Eye (tissue), 1 donor: ENCODE measurements around the gene CXCL6.

Experiments used
- DNase-seq: peaks from one replicate; pipeline ENCODE4 v3.0.0-alpha.2; 2015

CXCL6 gene

DNA sequence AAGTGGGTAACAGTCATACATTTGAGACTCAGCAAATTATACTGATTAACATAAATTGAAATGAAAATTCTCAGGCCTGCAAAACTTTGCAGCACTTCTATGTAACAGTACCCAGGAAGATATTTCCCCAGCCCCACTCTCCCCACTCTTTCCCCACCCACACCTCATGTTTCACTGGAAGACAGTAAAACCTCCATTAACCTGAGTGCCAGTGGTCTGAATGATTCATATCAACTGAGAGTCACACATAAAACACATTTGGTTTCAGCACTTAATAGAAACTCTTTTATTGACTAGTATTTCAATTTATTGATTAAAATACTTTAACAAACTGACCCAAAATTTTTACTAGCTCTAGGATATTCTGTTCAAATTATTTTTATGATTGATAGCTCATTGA is 6.9 kb downstream of the CXCL6 start:
- DNase-seq: no peak

DNA sequence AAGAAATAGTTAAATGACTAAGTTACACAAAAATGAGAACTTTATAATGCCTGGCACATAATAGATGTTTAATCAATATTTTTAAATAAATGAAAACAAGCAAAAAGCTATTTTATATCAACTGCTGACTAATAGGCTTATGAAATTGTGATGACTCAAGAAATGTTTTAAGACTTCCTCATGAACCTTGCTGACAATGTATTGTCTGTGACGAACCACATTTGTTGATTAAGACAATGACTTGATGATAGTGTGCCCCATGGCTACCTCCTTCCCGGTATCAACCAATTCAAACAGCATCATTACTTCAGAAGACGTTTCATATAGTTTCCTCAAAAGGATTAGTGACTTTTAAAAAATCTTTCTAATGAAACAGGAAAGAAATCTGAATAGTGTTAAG is 7.9 kb downstream of the CXCL6 start:
- no peak for DNase-seq

DNA sequence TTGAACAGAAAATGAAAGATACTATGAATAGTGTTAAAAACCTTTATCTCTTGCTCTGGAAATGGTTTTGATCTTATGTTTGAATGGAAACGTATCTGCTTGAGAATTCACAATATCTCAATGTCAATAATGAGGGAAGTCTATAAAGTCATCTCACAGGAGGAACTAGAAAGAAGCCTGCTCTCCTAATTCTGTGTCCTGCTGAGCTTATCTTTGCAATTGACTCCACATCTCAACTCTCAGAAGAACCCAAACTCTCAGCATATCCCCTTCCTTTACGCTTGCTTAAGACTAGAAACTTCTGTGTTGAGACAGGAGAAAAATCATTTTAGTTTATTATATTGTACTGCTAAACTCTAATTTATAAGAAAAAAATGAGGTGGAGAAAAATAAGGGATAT is 8.3 kb downstream of the CXCL6 start:
- no peak for DNase-seq

DNA sequence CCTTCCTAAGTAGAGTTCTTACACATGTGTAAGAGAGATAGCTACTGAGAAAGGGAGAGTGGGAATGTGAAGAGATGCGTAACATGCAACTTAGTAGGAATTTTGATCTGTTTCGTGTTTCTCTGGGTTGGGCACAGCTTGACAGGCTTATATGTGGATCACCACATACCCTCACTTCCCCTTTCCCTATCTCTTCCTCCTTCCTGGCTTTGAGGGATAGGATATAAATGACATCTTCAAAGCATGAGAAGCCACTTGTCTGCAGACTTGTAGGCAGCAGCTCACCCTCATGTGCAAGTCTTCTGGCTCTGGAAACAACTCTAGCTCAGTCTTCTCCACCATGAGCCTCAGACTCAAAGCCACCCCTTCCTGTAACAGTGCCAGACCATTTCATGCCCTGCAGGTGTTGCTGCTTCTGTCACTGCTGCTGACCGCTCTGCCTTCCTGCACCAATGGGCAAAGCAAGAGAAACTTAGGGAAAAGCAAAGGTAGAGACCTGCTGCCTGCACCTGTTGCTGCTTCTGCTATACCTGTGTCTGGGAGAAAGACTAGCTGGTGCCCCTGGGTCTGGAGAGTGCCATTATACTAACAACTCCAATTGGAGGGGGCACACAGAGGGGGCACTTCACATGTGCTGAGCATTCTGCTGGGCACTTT is 11.2 kb downstream of the CXCL6 start:
- no peak for DNase-seq

DNA sequence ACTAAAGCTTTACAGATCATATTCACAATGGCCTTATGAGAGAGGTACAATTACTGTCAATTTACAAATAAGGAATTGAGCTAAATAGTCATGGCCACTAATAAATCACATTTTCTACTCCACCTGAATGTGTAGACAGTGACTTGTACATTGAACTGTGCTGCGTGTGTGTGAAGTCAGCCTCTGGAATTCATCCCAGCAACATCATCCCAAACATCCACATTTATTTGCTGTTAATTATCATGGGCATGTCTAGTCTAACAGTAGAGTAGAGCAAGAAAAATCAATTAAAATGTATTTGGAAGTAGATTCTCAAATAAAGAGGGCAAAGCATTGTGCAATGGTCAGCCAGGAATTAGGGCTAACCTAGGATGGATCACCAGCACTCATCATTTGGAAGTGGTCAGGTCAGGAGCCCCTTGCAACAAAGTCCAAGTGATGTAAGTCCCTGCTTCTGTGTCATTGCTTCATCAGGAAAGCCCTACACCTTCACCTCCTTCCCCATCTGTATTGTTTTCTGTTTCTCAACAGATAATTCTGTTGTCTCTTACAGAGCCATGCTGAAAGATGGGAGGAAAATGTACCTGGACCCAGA is 11.8 kb downstream of the CXCL6 start:
- no peak for DNase-seq

DNA sequence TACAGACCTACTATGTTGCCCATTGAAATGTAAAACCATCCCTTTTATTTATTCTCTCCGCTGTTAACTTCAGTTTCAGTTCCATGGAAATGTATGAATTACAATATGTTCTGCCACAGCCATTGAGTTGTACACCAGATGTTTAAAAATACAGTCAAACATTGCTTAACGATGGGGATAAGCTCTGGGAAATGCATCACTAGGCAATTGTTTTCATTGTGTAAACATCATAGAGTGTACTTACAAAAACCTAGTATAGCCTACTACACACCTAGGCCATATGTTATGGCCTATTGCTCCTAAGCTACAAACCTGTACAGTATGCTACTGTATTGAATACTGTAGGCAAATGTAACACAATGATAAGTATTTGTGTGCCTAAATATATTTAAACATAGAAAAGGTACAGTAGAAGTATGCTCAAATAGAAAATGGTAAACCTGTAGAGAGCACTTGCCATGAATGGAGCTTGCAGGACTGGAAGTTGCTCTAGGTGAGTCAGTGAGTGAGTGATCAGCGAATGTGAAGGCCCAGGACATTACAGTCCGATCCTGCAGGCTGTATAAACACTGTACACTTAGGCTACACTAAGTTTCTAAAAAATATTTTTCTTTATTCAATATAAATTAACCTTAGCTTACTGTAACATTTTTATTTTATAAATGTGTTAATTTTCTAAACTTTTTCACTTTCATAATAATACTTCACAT is 13.9 kb downstream of the CXCL6 start:
- DNase-seq: no peak

DNA sequence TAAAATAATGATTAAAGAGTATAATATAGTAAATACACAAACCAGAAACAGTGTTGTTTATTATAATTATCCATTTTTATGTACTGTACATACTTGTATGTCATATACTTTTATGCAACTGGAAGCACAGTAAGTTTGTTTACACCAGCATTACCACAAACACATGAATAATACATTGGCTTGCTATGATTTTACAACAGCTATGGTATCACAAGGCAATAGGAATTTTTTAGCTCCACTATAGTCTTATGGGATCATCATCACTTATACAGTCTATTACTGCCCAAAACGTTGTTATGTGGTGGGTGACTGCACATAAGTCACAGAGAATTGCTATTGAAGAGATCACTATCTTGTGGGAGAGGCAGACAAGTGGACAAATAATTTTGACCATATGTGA is 14.8 kb downstream of the CXCL6 start:
- peak; percentile 36 for DNase-seq

DNA sequence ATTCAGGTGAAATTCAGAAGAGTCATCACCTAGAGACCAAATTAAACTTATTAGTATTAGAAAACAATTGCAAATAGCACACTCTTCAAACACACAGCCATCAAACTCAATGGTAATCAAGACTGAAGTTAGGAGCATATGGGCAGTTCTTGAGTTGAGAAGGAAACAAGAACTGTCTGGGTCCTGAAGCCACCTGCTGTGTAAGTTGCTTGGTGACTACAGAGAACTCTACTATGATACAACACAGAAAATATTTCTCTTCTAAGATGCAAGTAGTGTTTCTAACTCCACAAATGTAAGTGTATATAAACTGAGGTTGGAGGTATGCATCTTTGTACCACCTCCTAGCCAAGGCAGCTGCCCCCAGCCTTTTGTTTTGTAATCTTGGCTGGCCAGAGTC is 16.3 kb downstream of the CXCL6 start:
- no peak for DNase-seq

DNA sequence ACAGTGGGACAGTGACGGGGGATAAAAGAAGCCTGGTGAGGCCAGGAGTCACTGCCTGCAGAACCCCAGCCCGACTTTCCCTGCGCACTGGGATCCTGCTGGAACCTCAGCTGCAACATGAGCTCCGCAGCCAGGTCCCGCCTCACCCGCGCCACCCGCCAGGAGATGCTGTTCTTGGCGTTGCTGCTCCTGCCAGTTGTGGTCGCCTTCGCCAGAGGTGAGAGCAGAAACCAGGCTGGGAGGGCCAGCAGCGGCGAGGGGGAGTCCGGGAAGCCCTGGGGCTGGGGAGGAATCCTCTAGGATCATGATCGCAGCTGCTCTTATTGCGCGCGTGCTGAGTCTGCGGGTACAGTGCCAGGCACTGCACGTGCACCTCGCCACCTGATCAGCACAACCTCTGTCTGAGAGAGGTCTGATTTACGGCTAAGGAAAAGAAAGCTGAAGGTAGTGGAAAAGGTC is 16.8 kb downstream of the CXCL6 start, which contains the start of gene PF4V1:
PF4V1 (plus strand) TSS at position 51 of the 459 bp plus-strand sequence; CDS start at position 118, 67 bp downstream.
- peak; percentile 45 for DNase-seq

DNA sequence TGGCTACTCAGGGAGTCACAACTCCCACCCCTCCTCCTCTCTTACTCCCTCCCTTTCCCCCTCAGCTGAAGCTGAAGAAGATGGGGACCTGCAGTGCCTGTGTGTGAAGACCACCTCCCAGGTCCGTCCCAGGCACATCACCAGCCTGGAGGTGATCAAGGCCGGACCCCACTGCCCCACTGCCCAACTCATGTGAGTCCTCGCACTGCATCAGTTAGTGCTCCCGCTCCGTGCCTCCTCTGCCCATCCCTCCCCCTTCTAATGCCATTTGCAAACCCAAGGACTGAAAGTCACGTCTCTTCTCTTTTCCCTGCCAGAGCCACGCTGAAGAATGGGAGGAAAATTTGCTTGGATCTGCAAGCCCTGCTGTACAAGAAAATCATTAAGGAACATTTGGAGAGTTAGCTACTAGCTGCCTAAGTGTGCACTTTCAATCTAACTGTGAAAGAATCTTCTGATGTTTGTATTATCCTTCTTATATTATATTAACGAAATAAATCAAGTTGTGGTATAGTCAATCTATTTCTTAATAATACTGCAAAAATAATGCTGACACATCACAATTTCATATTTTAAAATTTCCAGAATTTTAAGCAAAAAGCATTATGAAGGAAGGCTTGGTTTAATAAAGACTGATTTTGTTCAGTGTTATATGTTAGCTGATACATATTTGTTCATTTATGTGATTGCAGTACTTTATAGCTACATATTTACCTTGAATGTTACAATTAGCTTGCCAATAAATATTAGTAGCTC is 17.4 kb downstream of the CXCL6 start:
- no peak for DNase-seq

DNA sequence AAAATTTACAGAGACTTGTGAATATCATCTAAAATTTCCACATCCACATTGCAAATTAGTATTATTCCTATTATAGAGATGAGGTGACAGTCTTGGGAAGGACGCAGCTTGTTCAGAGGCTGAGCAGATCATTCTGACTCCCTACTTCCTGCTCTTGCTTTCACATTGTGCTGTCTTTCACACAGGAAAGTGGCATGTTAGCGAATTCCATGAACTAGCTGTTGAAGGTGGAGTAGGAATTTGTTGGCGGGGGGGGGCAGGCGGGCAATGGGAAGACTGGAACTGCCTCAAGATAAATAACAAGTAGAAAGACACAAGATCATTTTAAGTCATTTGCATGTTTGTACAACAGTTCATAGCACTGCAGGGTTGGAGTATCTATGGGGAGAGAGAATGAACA is 18.9 kb downstream of the CXCL6 start:
- no peak for DNase-seq

DNA sequence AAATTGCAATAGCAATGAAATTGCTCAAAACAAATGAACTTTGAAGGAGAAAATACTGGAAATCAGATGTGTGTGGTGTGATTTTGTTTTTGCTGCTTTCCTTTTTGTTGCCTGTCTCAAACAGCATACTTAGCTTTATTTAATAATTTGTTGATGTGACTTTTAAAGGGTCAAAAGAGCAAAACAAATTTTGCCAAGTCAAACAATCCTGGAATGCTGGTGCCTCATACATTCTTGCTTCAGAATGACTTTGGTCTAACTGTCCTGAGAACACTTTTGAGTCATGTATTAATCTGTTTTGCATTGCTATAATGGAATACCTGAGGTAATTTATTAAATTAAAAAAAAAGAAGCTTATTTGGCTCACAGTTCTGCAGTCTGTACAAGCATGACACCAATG is 20.0 kb downstream of the CXCL6 start:
- DNase-seq: no peak

DNA sequence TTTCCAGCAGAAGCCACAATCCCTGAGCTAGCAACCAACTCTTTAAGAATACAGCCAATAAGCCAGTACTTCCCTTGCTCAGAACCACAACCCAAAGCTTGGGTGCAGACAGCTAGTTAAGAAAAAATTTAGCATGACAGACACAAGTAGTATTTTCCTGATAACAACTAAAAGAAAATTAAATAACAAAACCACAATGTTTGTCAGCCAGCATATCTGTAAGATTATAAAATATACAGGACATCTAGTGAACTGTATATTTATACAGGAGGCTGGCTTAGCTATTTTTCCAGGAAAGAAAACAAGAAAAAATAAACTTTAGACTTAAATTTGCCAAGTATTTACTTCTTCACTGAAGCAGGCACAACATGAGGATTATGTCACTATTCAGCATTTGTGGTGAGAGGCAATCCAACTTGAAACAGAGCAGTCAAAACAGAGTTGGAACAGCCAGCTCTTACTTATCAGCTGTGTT is 23.2 kb downstream of the CXCL6 start:
- DNase-seq: no peak

DNA sequence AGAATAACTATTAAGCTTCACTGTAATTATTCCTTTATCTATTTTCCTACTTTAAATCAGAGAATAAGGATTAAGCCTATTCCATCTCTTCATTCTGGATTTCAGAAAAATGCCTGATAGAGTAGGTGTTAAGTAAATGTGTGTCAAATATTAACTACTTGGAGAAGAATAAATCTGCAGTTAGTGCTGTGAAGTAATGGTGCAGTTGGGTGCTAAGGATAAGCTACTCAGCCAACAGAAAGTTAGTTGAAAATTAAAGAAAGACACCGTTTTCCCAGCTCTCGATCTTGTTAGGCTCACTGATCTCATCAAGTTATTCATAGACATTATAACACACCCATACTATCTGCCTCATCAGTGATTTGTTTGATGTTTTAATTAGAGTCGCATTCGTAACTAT is 23.7 kb downstream of the CXCL6 start:
- no peak for DNase-seq

DNA sequence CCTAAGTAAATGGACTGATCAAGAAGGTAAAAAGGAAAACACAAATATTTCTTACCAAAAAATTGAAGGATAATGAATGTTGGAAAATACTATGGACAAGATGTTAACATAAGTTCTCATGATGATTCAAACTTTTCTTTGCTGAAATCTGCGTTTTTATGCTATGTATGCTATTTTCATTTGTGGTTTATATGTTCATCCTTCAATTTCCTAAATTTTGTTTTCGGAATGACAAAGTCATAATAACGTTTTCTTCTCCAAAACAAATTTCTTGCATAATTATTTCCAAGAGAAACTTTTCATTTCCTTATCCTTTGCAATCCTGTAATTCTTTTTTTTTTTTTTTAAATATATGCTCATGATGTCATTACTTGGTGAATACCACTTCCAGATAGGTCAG is 24.4 kb downstream of the CXCL6 start:
- no peak for DNase-seq

DNA sequence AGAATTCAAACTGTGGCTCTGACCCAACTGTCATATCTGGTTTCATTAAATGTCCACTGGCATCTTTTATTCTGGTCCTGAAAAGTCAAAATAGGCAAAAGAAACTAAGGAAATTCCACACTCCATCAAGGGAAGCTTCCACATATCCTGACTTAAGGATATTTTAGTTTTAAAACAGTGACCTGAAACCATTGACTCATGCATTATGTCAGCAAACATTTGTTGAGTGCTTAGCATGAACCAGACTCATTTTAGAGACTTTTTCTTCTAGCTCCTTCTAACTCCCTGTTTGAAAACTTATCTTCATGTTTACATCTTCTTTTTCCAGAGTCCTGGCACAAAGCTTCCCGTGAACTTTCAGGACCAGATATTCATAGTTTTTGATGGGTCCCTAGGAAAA is 25.8 kb downstream of the CXCL6 start:
- DNase-seq: no peak

DNA sequence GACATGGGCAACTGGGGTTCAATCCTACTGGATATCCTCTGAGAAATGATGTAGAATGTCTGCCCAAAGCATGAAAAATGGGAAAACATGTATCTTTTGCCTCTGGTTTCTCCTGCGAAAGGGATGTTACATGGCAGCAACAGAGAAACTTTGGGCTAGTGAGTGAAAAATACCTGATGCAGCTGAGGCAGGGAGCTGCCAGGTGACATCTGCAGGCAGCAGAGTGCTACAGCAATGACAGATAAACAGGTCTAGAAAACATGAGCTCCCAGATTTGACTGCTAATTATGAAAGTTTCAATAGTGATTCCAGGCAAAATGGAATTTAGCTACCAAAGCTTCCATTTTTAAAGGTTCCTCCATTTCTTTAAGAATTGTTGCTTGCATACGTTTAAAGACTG is 27.9 kb downstream of the CXCL6 start:
- no peak for DNase-seq

DNA sequence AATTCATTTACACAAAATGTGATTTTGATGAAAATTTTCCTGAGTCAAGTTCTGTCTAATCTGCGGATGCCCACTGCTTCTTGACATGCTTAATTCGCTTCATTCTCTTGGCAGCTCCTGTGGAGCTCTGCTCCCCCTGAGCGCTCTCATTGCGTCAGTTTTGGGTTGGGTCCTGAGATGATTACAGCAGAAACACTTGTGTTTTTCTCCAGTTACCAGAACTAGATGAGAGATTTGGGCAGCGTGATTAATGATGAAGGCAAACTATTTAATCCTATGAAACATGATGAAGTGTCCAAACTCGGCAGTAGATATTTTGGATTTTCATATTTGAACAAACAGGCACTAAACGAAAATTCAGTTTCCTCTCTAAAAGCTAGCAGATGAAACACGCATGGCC is 28.5 kb downstream of the CXCL6 start:
- peak; percentile 51 for DNase-seq

DNA sequence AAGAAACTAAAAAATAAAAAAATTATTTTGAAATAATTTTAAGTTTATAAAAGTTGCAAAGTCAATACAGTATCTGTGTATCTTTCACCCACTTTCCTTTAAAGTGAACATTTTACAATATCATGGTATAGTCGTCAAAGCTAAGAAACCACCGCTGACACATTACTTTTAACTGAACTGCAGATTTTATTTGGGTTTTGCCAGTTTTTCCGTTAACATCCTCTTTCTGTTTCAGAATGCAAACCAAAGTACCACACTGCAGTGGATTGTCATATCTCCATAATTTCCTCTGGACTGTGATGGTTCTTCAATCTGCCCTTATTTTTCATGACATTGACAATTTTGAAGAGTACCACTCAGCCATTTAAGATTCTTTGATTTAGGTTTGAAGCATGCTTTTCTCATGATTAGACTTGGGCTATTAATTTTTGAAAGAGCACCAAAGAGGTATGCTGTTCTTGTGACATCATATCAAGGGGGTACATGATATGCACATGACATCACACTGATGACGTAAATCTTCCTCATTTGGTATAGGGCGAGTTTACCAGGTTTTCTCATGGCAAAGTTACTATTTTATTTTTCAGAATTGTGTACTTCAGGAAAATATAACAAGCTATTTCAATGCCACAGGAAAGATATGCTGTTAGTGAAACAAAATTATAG is 29.1 kb downstream of the CXCL6 start:
- DNase-seq: no peak

DNA sequence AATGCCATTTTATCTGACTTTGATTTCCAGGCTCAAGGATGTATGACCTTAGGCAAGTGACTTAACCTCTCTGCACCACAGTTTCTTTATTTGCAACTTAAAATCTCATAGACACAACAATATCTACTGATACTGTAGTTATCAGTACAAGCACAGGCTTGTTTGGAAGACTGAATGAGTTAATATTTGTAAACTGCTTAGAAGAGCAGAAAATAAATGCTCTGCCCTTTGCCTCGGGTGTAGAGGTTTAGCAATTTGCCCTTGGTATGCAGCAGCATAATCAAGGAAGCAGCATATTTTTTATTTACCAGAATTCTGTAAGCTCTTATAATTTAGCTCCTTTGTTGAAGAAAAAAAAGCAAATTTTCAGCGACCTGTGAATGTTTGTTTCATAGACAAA is 29.8 kb downstream of the CXCL6 start:
- no peak for DNase-seq

DNA sequence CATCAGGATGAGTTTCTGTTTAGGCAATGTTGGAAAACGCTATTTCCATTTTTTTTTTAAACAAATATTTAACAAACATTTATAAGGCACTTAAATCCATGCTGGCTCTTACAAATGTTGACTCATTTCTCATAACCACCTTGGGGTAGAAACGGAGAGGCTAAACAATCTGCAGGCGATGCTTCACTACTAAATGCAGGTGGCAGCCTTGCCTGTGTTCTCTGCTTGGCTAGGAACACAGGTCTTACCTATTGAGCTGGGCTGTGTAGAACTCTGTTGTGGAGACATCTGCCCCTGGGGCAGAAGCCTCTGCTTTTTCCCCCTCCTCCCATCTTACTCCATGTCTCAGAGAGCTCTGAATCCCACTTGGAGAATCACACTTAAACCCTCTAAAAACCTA is 31.3 kb downstream of the CXCL6 start:
- DNase-seq: no peak

DNA sequence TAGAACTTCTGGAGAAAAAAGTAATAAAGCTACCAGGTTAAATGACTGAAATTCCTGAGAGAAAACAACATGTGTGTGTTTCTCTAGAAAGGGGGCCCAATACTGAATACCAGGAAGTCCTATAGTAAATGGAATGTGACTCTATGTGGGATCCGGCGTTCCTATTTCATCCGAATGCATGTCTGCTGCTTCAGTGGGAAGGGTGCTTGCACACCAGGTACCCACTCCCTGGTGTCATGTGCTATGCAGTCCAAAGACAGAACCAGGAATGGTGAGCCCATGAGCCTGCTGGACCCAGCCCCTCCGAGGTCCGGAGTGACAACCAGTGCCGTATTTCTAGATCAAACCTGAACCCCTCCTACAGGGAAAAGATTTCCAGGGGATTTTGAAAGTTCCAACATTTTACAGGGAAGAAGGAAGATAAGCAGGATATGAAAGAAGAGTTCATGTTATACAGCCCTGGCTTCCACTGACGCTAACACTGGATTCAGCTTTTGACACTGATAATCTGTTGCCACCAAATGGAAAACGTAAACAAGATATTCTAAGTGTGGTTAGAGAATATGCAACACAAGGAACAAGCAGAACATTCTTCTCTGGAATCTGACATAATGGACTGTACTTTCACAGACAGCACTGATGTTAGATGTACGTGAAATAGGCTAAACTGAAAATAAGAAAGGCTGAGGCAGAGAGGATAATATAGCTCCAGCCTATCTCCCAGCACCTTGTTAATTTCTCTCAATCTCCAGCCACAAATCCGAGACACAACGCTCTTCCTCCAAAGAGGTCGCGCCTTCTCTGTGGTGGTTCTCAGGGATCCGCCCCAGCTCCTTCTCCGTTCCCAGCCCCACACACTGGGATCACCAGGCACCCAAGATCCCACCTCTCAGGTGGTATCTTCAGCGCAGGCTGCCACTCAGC is 32.0 kb downstream of the CXCL6 start:
- no peak for DNase-seq
